GM18505 (cell line): Measurements from ENCODE around the gene THUMPD3.

ENCODE experiments used
- ATAC-seq: cut with Tn5 transposase; IDR thresholded peaks from one replicate; pipeline ENCODE4 v1.9.1; 2021; ENCODE audit not compliant: unreplicated experiment
- POLR2A ChIP-seq: IDR thresholded peaks from 4 replicates; pipeline ENCODE4 v1.6.1; 2011; ENCODE audit warnings: borderline replicate concordance; ENCODE audit not compliant: insufficient read depth, insufficient read length; ENCODE audit errors: extremely low read depth

THUMPD3 gene

GRCh38 chr3:9384141-9384828, 21.4 kb downstream of the THUMPD3 start:
- no peak for ATAC-seq
- no peak for TF ChIP-seq POLR2A

- TF ChIP-seq POLR2A: no peak
These were observed 22.6 kb downstream of the THUMPD3 start for GRCh38 chr3:9385187-9386077.

GRCh38 chr3:9386078-9386459, 23.2 kb downstream of the THUMPD3 start:
- peak; percentile 30 for TF ChIP-seq POLR2A
- ATAC-seq: no peak

More at GRCh38 chr3:9385187-9386077, 22.6 kb downstream of the THUMPD3 start:
- ATAC-seq: no peak

GRCh38 chr3:9386501-9387321, 23.9 kb downstream of the THUMPD3 start:
- no peak for TF ChIP-seq POLR2A
- ATAC-seq: no peak

- ATAC-seq: no peak
- no peak for TF ChIP-seq POLR2A
These were observed 24.4 kb downstream of the THUMPD3 start for GRCh38 chr3:9387322-9387655.

- no peak for TF ChIP-seq POLR2A
- ATAC-seq: no peak
These were observed 25.3 kb downstream of the THUMPD3 start for GRCh38 chr3:9388142-9388541.

- ATAC-seq: no peak
- no peak for TF ChIP-seq POLR2A
These were observed 25.9 kb downstream of the THUMPD3 start for GRCh38 chr3:9388562-9389272.

- no peak for ATAC-seq
These were observed 27.5 kb downstream of the THUMPD3 start for GRCh38 chr3:9390265-9390888.

GRCh38 chr3:9392041-9392440, 29.2 kb downstream of the THUMPD3 start:
- TF ChIP-seq POLR2A: no peak
- no peak for ATAC-seq

More at GRCh38 chr3:9390265-9390888, 27.5 kb downstream of the THUMPD3 start:
- no peak for TF ChIP-seq POLR2A

GRCh38 chr3:9395570-9396300, 32.9 kb downstream of the THUMPD3 start:
- TF ChIP-seq POLR2A: no peak
- no peak for ATAC-seq

- TF ChIP-seq POLR2A: no peak
- ATAC-seq: peak; percentile 23
These were observed 33.4 kb downstream of the THUMPD3 start for GRCh38 chr3:9396301-9396631.
